Thyroid gland (tissue), 4 donors: ENCODE data around the gene PRM2. TPM values are rescaled to one million over a fixed set of nuclear protein-coding genes. Genes with fewer than 3 reads are reported as not detected.

Experiments
- DNase-seq, 2 donors: peaks; one replicate each; pipeline ENCODE4 v3.0.0-alpha.2; 2019
- H3K27ac ChIP-seq, 3 donors: fragments of 200-600 bp; sonication (generic); 1 replicate in 2 of 3; 2 replicates in 1 of 3; pipeline ENCODE4 v1.5.1; 2016 to 2019; ENCODE audit warnings: mild to moderate bottlenecking in 1 of 3, moderate library complexity in 1 of 3
- H3K27me3 ChIP-seq: fragments of 200-600 bp; sonication (generic); one replicate; pipeline ENCODE4 v1.5.1; 2019
- H3K36me3 ChIP-seq, 2 donors: fragments of 200-600 bp; sonication (generic); one replicate each; pipeline ENCODE4 v1.5.1; 2016 to 2019
- H3K4me1 ChIP-seq, 2 donors: fragments of 200-600 bp; sonication (generic); one replicate each; pipeline ENCODE4 v1.5.1; 2017 to 2019
- H3K4me3 ChIP-seq, 3 donors: fragments of 200-600 bp; sonication (generic); replicated peaks in 1 of 3; 1 replicate in 2 of 3; 2 replicates in 1 of 3; pipeline ENCODE4 v1.5.1; 2016; ENCODE audit warnings: mild to moderate bottlenecking in 1 of 3
- H3K9me3 ChIP-seq: fragments of 200-600 bp; sonication (generic); one replicate; pipeline ENCODE4 v1.5.1; 2017
- POLR2A ChIP-seq, 2 donors: fragments of 450-650 bp; IDR thresholded peaks; one replicate each; pipeline ENCODE4 v1.6.1; 2017; ENCODE audit warnings: antibody characterized with exemption in 2 of 2, mild to moderate bottlenecking in 2 of 2, moderate library complexity in 1 of 2
- WGBS, 2 donors: methylation state at CpG; one replicate each; pipeline ENCODE4 v1.1.5; 2017; 5-methylcytosine and 5-hydroxymethylcytosine counted together
- intact Hi-C: fragments of 100-400 bp; cut with DNase I; formaldehyde crosslinking; loops from one replicate; pipeline ENCODE4 v1.15.1; 2023
- total RNA-seq, 4 donors: library from RNA; depleted of rRNA; stranded (reverse); fragments of >200 nt; gene quantifications; one replicate each; pipeline ENCODE4 v1.2.3, GENCODE V29; 2016
- TF ChIP-seq, protein P1 (sequence below), 6 experiments: fragments of 200-600 bp in 3 of 6; fragments of 450-650 bp in 3 of 6; sonication (generic) in 3 of 6; IDR thresholded peaks; one replicate each; pipeline ENCODE4 v1.5.1; 2016 to 2019; ENCODE audit warnings: antibody characterized with exemption in 6 of 6, mild to moderate bottlenecking in 2 of 6, inconsistent platforms in 1 of 6, moderate library complexity in 1 of 6

Gene PRM2
- total RNA-seq, 4 donors from 2014 or later = 8.2 to 64.4 TPM; not detected in 2

DNA sequence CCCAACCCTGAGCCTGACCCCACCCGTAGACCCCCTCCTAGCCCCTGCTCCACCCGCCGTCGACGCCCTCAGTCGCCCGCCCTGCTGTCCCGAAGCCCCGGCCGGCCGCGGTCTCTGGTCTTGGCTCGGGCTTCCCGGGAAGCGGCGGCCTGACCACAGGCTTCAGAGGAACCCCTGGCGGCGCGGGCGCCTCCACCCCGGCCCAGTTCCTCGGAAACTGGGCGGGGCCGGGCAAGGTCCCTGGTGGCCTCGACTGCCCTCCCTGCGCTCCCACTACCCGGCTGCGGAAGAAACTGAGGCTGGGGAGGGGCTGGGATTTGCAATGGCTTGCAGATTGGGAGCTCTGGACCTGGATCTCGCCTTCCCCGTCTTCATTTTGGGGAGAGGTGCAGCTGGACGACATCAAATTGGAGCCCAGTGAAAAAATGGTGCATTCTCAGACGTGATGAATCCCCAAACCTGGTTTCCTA, 19.6 kb downstream of the PRM2 start:
- intact Hi-C loops = loop anchor here (2.0 to 5.0 kb wide), 2 partner anchors 91 to 286 kb away; partner anchors contain the start of gene RMI2
- H3K27me3 ChIP-seq = no peaks in the 10 kb centered on the region
- peak overlapping the region; percentile 98 to 99 (median 98) for H3K27ac ChIP-seq
- H3K9me3 ChIP-seq = no peaks in the 10 kb centered on the region
- TF ChIP-seq, protein P1, sequence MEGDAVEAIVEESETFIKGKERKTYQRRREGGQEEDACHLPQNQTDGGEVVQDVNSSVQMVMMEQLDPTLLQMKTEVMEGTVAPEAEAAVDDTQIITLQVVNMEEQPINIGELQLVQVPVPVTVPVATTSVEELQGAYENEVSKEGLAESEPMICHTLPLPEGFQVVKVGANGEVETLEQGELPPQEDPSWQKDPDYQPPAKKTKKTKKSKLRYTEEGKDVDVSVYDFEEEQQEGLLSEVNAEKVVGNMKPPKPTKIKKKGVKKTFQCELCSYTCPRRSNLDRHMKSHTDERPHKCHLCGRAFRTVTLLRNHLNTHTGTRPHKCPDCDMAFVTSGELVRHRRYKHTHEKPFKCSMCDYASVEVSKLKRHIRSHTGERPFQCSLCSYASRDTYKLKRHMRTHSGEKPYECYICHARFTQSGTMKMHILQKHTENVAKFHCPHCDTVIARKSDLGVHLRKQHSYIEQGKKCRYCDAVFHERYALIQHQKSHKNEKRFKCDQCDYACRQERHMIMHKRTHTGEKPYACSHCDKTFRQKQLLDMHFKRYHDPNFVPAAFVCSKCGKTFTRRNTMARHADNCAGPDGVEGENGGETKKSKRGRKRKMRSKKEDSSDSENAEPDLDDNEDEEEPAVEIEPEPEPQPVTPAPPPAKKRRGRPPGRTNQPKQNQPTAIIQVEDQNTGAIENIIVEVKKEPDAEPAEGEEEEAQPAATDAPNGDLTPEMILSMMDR (IDR thresholded peaks at IDR 0.05) = no peak
- TF ChIP-seq POLR2A (IDR thresholded peaks at IDR 0.05) = no peak
- 0 to 3% methylated on average over 6 to 15 of the region's 32 CpGs for WGBS, 2 donors
- H3K4me3 ChIP-seq = peak overlapping the region; percentile 83 to 88 (median 83)
- peak; percentile 62 to 68 for DNase-seq
- H3K4me1 ChIP-seq = peaks cover 18 to 36% of the 10 kb centered on the region in 2 donors
- no peaks in the 10 kb centered on the region for H3K36me3 ChIP-seq

DNA sequence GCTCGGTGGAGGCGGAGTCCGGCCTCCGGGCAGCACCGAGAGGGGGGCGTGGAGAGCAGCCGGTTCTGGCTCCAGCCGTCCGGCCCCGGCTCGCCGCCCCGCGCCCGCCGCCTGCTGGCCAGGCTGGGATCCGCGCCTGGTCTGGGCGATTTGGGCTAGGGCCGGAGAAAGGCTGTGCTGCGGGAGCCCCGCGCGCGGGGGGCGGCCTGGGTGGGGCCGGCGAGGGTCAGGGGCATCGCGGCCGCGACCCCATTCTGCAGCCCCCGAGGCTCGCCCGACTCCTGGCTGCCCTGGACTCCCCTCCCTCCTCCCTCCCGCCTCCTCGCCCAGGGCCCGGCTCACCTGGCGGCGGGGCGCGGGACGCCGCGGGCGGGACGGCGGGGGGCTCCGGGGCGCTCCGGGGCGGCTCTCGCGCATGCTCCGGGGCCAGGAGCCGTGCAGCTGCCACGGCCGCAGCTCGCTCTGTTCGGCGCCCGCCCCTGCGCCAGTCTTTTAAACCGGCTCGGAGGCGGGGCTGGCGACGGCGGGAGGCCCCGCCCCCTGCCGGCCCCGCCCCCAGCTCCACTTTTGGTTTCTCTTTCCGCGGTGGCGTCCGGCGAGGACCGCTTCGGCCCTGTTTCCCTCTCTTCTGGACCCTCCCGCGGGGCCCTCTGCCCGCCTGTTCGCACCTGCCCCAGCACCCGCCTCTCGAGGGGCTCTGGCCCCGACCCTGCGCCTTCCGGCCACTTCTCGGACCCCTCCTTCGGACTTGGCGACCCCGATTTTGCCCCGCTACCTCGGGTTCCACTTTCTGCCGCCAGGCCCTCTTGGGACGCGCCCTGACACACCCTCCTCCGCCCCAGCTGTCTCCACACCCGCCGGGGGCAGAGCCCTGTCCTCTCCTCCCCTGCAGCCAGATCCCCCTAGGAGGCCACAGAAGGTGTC, 20.3 kb downstream of the PRM2 start, which contains the start of gene SOCS1:
TSS of gene SOCS1 (minus strand) at position 468 of the 924 bp plus-strand sequence. CDS start 726 bp downstream, outside the sequence.
- DNase-seq = peak; percentile 84 to 85
- H3K27ac ChIP-seq = peak within 1 kb of the TSS; percentile 98 to 99 (median 98)
- peaks cover 18 to 36% of the 10 kb centered on the region in 2 donors for H3K4me1 ChIP-seq
- intact Hi-C loops = loop anchor here (2.0 to 5.0 kb wide), 2 partner anchors 91 to 285 kb away; partner anchors contain the start of gene RMI2
- WGBS, 2 donors = 0 to 1% methylated on average over 21 to 50 of the region's 100 CpGs
- no peaks in the 10 kb centered on the region for H3K9me3 ChIP-seq
- TF ChIP-seq POLR2A (IDR thresholded peaks at IDR 0.05) = peak; percentile 76 to 98
- TF ChIP-seq, protein P1 (IDR thresholded peaks at IDR 0.05) = peak; percentile 49 to 96 (median 96)
- H3K36me3 ChIP-seq = no peaks in the 10 kb centered on the region
- H3K4me3 ChIP-seq = peak within 1 kb of the TSS; percentile 83 to 88 (median 83)
- H3K27me3 ChIP-seq = no peaks in the 10 kb centered on the region

DNA sequence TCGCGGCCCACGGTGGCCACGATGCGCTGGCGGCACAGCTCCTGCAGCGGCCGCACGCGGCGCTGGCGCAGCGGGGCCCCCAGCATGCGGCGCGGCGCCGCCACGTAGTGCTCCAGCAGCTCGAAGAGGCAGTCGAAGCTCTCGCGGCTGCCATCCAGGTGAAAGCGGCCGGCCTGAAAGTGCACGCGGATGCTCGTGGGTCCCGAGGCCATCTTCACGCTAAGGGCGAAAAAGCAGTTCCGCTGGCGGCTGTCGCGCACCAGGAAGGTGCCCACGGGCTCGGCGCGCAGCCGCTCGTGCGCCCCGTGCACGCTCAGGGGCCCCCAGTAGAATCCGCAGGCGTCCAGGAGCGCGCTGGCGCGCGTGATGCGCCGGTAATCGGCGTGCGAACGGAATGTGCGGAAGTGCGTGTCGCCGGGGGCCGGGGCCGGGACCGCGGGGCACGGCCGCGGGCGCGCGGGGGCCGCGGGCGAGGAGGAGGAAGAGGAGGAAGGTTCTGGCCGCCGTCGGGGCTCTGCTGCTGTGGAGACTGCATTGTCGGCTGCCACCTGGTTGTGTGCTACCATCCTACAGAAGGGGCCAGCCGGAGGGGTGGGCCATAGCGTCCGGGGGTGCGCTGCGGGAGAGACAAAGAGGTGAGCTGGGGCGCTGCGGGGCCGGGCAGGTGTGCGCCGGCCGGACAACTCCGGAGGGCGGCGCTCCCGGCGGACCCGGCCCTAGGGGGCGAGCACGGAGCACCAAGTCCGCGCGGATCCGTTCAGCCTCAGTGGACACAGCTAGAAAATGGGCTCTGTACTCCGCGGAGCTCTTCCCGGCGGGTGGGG, 21.2 kb downstream of the PRM2 start:
- WGBS, 2 donors = 2 to 8% methylated on average over 13 to 31 of the region's 105 CpGs
- Histone ChIP-seq H3K27me3 (no peaks in the 10 kb centered on the region), H3K36me3 (no peaks in the 10 kb centered on the region), H3K9me3 (no peaks in the 10 kb centered on the region), H3K4me1 (peaks cover 18 to 36% of the 10 kb centered on the region in 2 donors), H3K4me3 (peak overlapping the region; percentile 58 to 83 (median 83)), H3K27ac (peak overlapping the region; percentile 40 to 98 (median 98))
- peak; percentile 67 to 72 for DNase-seq
- intact Hi-C loops = loop anchor here (5.0 kb wide), 1 partner anchor 92 kb away; the partner anchor contains the start of gene RMI2
- TF ChIP-seq, protein P1 (IDR thresholded peaks at IDR 0.05) = peak in 2 of 6 experiments; percentile 27 to 33
- no peak for TF ChIP-seq POLR2A (IDR thresholded peaks at IDR 0.05)

DNA sequence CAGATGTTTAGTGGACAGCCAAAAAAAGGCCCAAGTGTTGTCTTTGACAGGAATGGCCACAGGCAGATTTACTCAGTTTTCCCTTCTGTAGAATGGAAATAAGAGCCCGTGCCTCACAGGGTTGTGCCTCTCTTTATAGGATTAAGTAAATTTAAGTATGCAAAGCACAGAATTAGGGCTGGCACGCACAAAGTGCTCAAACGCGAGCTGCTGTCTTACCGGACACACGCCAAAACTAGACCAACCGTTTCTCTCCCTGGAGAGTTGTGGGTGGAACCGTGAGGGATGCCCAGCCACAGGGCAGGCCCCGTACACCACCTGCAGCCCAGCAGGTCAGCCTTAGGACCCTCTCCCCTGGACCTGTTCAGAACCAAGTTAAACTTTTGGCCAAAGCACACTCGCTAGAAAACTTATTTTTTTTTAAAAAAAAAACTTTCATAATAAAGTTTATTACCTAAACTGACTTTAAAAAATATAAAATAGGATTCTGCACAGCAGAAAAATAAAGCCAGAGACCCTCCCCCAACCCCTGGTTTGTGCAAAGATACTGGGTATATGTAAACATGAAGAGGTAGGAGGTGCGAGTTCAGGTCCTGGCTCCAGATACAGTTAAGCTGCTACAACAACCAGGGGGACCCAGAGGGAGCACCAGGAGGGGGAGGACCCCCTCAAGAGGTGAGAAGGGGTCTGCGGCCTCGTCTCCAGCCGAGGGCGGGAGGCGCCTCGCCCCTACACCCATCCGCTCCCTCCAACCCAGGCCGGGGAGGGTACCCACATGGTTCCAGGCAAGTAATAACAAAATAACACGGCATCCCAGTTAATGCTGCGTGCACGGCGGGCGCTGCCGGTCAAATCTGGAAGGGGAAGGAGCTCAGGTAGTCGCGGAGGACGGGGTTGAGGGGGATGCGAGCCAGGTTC, 22.0 kb downstream of the PRM2 start:
- no peak for TF ChIP-seq POLR2A (IDR thresholded peaks at IDR 0.05)
- H3K27ac ChIP-seq = peak overlapping the region in 1 of 3 donors; percentile 23

More for the DNA sequence above, 22.0 kb downstream of the PRM2 start:
- Histone ChIP-seq H3K36me3 (no peaks in the 10 kb centered on the region), H3K4me3 (peak overlapping the region in 2 of 3 donors; percentile 83), H3K27me3 (no peaks in the 10 kb centered on the region), H3K4me1 (peaks cover 17 to 32% of the 10 kb centered on the region in 2 donors), H3K9me3 (no peaks in the 10 kb centered on the region)
- no peak for DNase-seq
- 55 to 68% methylated on average over 14 to 29 of the region's 29 CpGs for WGBS, 2 donors
- intact Hi-C loops = no loop called here
